ENCODE results near the gene MGAT4A. TPM values are rescaled to one million over a fixed set of nuclear protein-coding genes. Genes with fewer than 3 reads are reported as not detected.

Gene MGAT4A
- total and polyA plus RNA-seq, 10 of the 15 experiments (the other 5 are each of a cell fraction or from before 2014, with no cell fraction given) = 4.3 to 23.4 (median 13.6) TPM

- TF ChIP-seq ZBTB40 (IDR thresholded peaks at IDR 0.05; ENCODE audit: borderline replicate concordance) = peak; percentile 19; the same call in 1 of the 2 replicates
- TF ChIP-seq MLLT1 (IDR thresholded peaks at IDR 0.05) = no peak
- TF ChIP-seq CHD1 (IDR thresholded peaks at IDR 0.05; ENCODE audit: low read depth, low read length) = no peak
- peak; percentile 47; the same call in 1 of the 2 replicates for TF ChIP-seq MTA2 (IDR thresholded peaks at IDR 0.05; ENCODE audit: low read depth)
- peak; percentile 46; the same call in 1 of the 2 replicates for TF ChIP-seq NBN (IDR thresholded peaks at IDR 0.05)
- peak; percentile 22; the same call in 1 of the 2 replicates for TF ChIP-seq RUNX3 (IDR thresholded peaks at IDR 0.05; ENCODE audit: low read length)
- no peak for TF ChIP-seq CUX1 (IDR thresholded peaks at IDR 0.05; ENCODE audit: insufficient replicate concordance, low read depth, low read length)
- no peak for TF ChIP-seq SIX5 (IDR thresholded peaks at IDR 0.05; ENCODE audit: low read depth, low read length, severe bottlenecking)
- TF ChIP-seq BCLAF1 (IDR thresholded peaks at IDR 0.05) = no peak
- no peak for TF ChIP-seq ASH2L (IDR thresholded peaks at IDR 0.05; ENCODE audit: borderline replicate concordance, low read depth)
- TF ChIP-seq CBX3 (IDR thresholded peaks at IDR 0.05; ENCODE audit: borderline replicate concordance, low read depth) = no peak
- no peak for TF ChIP-seq MYC (IDR thresholded peaks at IDR 0.05; ENCODE audit: insufficient read depth, insufficient read length, insufficient replicate concordance, low read length, severe bottlenecking)
- TF ChIP-seq HDGF (IDR thresholded peaks at IDR 0.05) = 0 out of 2 replicates have a peak, but pooled peaks have one; percentile 62
- TF ChIP-seq STAT1 (conservative IDR thresholded peaks at IDR 0.05) = no peak
- TF ChIP-seq NFYA (IDR thresholded peaks at IDR 0.05; ENCODE audit: borderline replicate concordance, low read depth, low read length) = no peak
These were observed 29.1 kb upstream of the MGAT4A start (continued) for GRCh38 chr2:98759827-98760625.

Measured in GM12878 (cell line).